ENCODE measurements around the gene NR2E1. TPM values are rescaled to one million over a fixed set of nuclear protein-coding genes. Genes with fewer than 3 reads are reported as not detected.
A peak's percentile ranks its signal among the peaks of the same experiment; 100 is the strongest.

Gene NR2E1
- total RNA-seq, 2 donors from 2014 or later = not detected

DNA sequence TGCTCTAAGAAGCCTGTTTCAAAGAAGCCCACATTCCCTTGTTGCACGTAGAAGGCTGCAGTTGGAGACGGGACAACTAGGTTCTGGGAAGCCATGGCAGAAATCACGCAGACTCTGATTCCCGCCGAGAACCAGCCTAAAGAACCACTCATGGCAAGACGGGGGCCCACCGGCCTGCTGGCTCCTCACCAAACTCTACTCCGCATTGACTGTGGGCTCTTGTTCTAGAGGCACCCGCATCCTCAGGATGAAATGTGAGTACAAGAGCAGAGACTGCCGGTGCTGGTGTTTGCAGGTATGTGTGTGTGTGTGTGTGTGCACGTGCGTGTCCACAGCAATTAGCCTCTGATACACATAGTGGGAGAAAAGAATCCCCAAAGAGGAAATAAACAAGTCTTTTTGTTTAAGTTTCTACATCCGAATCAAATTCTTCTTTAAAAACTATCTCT, 42.3 kb upstream of the NR2E1 start:
- Mint-ChIP-seq H3K4me3 (no peak overlapping the region), H3K27me3 (ENCODE audit: insufficient read depth) (peaks cover 98% of the 10 kb centered on the region), H3K36me3 (ENCODE audit: low read depth) (no peaks in the 10 kb centered on the region), H3K9me3 (no peaks in the 10 kb centered on the region), H3K27ac (no peak overlapping the region), H3K4me1 (peaks cover 23% of the 10 kb centered on the region)
- H3K27me3 ChIP-seq (ENCODE audit: control insufficient read depth, insufficient read depth, low read length, poor library complexity, severe bottlenecking) = peaks cover 75% of the 10 kb centered on the region
- no peaks in the 10 kb centered on the region for H3K9me3 ChIP-seq (ENCODE audit: control insufficient read depth, low read length)
- H3K27ac ChIP-seq (ENCODE audit: low read depth, low read length) = no peak overlapping the region
- no peak overlapping the region for H3K9ac ChIP-seq (ENCODE audit: extremely low read depth, low read length, poor library complexity, severe bottlenecking)
- H3K4me1 ChIP-seq (ENCODE audit: control insufficient read depth, insufficient read depth, low read length) = peaks cover 13% of the 10 kb centered on the region
- H3K4me3 ChIP-seq (ENCODE audit: low read length) = no peak overlapping the region
- TF ChIP-seq, protein P1, sequence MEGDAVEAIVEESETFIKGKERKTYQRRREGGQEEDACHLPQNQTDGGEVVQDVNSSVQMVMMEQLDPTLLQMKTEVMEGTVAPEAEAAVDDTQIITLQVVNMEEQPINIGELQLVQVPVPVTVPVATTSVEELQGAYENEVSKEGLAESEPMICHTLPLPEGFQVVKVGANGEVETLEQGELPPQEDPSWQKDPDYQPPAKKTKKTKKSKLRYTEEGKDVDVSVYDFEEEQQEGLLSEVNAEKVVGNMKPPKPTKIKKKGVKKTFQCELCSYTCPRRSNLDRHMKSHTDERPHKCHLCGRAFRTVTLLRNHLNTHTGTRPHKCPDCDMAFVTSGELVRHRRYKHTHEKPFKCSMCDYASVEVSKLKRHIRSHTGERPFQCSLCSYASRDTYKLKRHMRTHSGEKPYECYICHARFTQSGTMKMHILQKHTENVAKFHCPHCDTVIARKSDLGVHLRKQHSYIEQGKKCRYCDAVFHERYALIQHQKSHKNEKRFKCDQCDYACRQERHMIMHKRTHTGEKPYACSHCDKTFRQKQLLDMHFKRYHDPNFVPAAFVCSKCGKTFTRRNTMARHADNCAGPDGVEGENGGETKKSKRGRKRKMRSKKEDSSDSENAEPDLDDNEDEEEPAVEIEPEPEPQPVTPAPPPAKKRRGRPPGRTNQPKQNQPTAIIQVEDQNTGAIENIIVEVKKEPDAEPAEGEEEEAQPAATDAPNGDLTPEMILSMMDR (conservative IDR thresholded peaks at IDR 0.05) = no peak
- WGBS, 2 experiments (ENCODE audit: insufficient coverage in 1 of 2, insufficient read length in 1 of 2) = 48 to 61% methylated on average over 6 to 13 of the region's 13 CpGs
- peak; percentile 66 for DNase-seq
- H3K36me3 ChIP-seq (ENCODE audit: control insufficient read depth, insufficient read depth, low read length) = no peaks in the 10 kb centered on the region

DNA sequence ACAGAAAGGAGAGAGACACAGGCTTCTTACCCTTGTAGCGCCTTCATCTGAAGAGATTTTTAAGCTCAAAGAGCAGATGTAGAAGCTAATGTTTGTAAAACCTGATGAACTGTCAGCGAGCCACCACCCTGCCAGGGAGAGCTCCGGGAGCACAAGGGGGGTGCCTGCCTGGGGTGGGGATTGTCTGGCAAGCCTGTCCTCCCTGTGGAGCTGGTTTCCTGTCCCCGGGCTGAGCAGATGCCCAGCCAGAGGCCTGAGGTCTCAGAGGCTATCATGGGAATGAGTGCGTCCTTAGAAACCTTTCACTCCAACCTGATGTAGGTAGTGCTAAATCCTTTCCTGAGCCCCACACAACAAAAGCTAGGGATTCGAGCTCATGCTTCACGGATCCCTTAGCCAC, 41.9 kb upstream of the NR2E1 start:
- Histone ChIP-seq H3K36me3 (ENCODE audit: control insufficient read depth, insufficient read depth, low read length) (no peaks in the 10 kb centered on the region), H3K9me3 (ENCODE audit: control insufficient read depth, low read length) (no peaks in the 10 kb centered on the region), H3K27ac (ENCODE audit: low read depth, low read length) (no peak overlapping the region), H3K27me3 (ENCODE audit: control insufficient read depth, insufficient read depth, low read length, poor library complexity, severe bottlenecking) (peaks cover 72% of the 10 kb centered on the region), H3K4me3 (ENCODE audit: low read length) (no peak overlapping the region), H3K9ac (ENCODE audit: extremely low read depth, low read length, poor library complexity, severe bottlenecking) (no peak overlapping the region), H3K4me1 (ENCODE audit: control insufficient read depth, insufficient read depth, low read length) (peaks cover 13% of the 10 kb centered on the region)
- Mint-ChIP-seq H3K4me1 (peaks cover 19% of the 10 kb centered on the region), H3K36me3 (ENCODE audit: low read depth) (no peaks in the 10 kb centered on the region), H3K9me3 (no peaks in the 10 kb centered on the region), H3K4me3 (no peak overlapping the region), H3K27me3 (ENCODE audit: insufficient read depth) (peaks cover 98% of the 10 kb centered on the region), H3K27ac (no peak overlapping the region)
- TF ChIP-seq, protein P1 (conservative IDR thresholded peaks at IDR 0.05) = no peak
- 12 to 25% methylated on average over 5 to 7 of the region's 7 CpGs for WGBS, 2 experiments (ENCODE audit: insufficient coverage in 1 of 2, insufficient read length in 1 of 2)
- DNase-seq = peak; percentile 83

DNA sequence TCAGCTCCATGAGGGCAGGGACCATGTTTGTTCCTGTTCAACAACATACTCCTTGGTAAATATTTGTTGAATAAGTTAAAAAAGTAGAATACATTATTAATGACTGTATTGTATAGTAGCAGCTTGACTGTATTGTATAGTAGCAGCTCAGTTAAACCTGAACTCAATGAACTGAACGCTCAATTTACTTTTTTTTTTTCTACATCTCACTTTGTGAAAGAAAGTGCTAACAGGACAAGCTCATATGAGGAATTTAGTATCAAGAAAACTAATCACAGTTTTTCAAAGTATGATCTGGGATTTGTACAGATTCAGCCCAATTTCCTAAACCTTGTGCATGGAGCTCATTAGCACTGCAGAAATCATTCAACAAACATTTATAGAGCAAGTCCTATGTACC, 38.8 kb upstream of the NR2E1 start:
- Histone ChIP-seq H3K36me3 (ENCODE audit: control insufficient read depth, insufficient read depth, low read length) (no peaks in the 10 kb centered on the region), H3K9ac (ENCODE audit: extremely low read depth, low read length, poor library complexity, severe bottlenecking) (no peak overlapping the region), H3K9me3 (ENCODE audit: control insufficient read depth, low read length) (no peaks in the 10 kb centered on the region), H3K4me1 (ENCODE audit: control insufficient read depth, insufficient read depth, low read length) (peaks cover 13% of the 10 kb centered on the region), H3K4me3 (ENCODE audit: low read length) (no peak overlapping the region), H3K27me3 (ENCODE audit: control insufficient read depth, insufficient read depth, low read length, poor library complexity, severe bottlenecking) (peaks cover 72% of the 10 kb centered on the region), H3K27ac (ENCODE audit: low read depth, low read length) (no peak overlapping the region)
- no peak for DNase-seq
- 100% methylated on average over 1 of the region's 1 CpG; no CpG with 5 or more reads in 1 of the 2 experiments for WGBS, 2 experiments (ENCODE audit: insufficient coverage in 1 of 2, insufficient read length in 1 of 2)
- Mint-ChIP-seq H3K4me3 (no peak overlapping the region), H3K36me3 (ENCODE audit: low read depth) (no peaks in the 10 kb centered on the region), H3K27me3 (ENCODE audit: insufficient read depth) (peaks cover 98% of the 10 kb centered on the region), H3K4me1 (peaks cover 16% of the 10 kb centered on the region), H3K9me3 (no peaks in the 10 kb centered on the region), H3K27ac (no peak overlapping the region)
- TF ChIP-seq, protein P1 (conservative IDR thresholded peaks at IDR 0.05) = no peak
